C4-2B (cell line): Measurements from ENCODE around the gene GFOD1.

ENCODE experiments used
- H3K27ac ChIP-seq: fragments of 450-650 bp; 2 replicates; pipeline ENCODE4 v1.5.1; 2017
- ZFX ChIP-seq: fragments of 450-650 bp; IDR thresholded peaks from 2 replicates; pipeline ENCODE4 v1.6.1; 2017
- TF ChIP-seq, protein P1 (sequence below): fragments of 450-650 bp; conservative IDR thresholded peaks from 2 replicates; pipeline ENCODE4 v1.5.1; 2017; ENCODE audit warnings: mild to moderate bottlenecking

GFOD1 gene

DNA sequence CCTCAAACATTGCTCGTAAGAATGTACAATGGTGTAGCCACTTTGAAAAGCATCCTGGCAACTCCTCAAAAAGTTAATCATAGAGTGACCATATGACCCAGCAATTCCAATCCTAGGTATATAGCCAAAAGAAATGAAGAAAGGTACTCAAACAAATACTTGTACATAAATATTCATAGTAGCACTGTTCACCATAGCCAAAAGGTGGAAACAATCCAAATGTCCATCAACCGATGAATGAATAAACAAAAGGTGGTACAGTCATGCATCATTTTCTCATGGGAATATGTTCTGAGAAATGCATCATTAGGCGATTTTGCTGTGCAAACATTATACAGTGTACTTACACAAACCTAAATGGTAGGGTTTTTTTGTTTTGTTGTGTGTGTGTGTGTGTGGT, 84.7 kb downstream of the GFOD1 start:
- H3K27ac ChIP-seq, result no peak overlapping the region
- TF ChIP-seq ZFX, result no peak
- TF ChIP-seq, protein P1, sequence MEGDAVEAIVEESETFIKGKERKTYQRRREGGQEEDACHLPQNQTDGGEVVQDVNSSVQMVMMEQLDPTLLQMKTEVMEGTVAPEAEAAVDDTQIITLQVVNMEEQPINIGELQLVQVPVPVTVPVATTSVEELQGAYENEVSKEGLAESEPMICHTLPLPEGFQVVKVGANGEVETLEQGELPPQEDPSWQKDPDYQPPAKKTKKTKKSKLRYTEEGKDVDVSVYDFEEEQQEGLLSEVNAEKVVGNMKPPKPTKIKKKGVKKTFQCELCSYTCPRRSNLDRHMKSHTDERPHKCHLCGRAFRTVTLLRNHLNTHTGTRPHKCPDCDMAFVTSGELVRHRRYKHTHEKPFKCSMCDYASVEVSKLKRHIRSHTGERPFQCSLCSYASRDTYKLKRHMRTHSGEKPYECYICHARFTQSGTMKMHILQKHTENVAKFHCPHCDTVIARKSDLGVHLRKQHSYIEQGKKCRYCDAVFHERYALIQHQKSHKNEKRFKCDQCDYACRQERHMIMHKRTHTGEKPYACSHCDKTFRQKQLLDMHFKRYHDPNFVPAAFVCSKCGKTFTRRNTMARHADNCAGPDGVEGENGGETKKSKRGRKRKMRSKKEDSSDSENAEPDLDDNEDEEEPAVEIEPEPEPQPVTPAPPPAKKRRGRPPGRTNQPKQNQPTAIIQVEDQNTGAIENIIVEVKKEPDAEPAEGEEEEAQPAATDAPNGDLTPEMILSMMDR, result no peak

GRCh38 chr6:13400772-13401171, 86.6 kb downstream of the GFOD1 start:
- H3K27ac ChIP-seq, result no peak overlapping the region
- TF ChIP-seq, protein P1, result no peak
- TF ChIP-seq ZFX, result no peak

DNA sequence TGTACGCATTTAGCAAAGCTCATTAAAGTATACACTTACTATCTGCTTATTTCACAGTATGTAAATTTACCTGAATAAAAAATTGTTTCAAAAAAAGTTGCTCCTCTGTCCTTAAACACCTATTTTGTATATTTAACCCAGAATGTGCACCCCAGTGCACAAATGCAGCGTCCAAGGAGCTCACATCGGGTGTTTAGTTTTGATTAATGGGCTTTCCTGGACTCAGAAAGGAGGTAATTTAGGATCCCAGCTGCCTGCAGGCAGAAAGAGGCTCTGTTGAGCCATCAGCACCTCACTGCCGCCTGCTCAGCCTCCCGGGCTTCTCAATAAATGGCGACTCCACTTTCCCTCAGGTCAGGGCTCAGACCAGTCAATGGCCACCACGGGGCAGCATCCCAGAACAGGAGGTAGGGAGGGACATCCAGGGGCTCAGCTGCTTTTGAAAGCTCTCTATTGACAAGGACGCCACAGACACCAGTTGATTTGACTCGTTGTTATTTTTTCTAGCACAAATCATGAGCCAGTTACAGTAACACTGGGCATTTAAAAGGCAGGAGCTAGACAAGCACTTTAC, 88.9 kb downstream of the GFOD1 start:
- H3K27ac ChIP-seq, result no peak overlapping the region
- no peak for TF ChIP-seq ZFX
- TF ChIP-seq, protein P1, result no peak

- H3K27ac ChIP-seq, result no peak overlapping the region
- TF ChIP-seq, protein P1, result no peak
- no peak for TF ChIP-seq ZFX
Observed at GRCh38 chr6:13398069-13398381, 89.4 kb downstream of the GFOD1 start.

DNA sequence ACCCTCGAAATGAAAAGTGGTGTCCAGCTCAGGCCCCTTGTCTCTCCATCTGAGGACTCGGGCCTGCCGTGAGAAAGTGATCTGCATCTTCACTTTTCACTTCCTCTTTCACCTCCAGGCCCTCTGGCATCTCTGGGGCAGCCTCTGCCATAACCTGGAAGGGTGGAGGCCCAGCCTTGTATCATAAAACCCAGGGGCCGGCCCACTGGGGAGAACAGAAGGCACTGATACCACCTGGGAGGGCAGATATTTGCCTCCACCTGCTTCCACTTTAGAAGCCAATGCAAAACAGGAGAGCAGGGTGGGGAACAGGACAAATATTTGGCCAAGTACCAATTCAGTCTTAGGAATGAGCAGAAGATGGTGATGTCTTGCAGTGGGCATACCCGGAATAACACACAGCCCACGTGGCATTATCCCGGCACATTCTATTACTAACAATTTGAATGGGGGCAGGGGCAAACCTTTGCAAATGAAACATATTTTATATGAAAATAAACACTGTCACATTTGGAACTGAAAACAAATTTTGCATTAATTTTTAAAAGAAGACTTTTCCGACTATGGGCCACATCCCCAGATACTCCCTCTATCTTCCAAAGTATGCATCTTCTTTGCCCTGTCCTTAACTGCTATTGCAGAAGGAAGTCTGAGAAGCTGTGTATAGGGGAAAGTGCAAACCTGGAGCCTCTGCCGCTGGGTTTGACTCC, 89.9 kb downstream of the GFOD1 start:
- H3K27ac ChIP-seq, result peak overlapping the region; percentile 88; the same call in 1 of the 2 replicates
- TF ChIP-seq, protein P1, result no peak
- TF ChIP-seq ZFX, result no peak

GRCh38 chr6:13396241-13396792, 91.1 kb downstream of the GFOD1 start:
- no peak for TF ChIP-seq ZFX
- TF ChIP-seq, protein P1, result no peak
- H3K27ac ChIP-seq, result peak overlapping the region; percentile 88

- peak overlapping the region; percentile 88 for H3K27ac ChIP-seq
- TF ChIP-seq, protein P1, result no peak
- TF ChIP-seq ZFX, result no peak
Observed at GRCh38 chr6:13395272-13396237, 91.8 kb downstream of the GFOD1 start.
